AG09319 (cell line): Measurements from ENCODE around the gene TUBGCP6.
A peak's percentile ranks its signal among the peaks of the same experiment; 100 is the strongest.

Experiments
- DNase-seq: peaks from one replicate; pipeline ENCODE4 v3.0.0-alpha.2; 2010; ENCODE audit warnings: low read depth; ENCODE audit errors: extremely low read depth
- CTCF ChIP-seq: IDR thresholded peaks from 2 replicates; pipeline ENCODE4 v1.5.1; 2011; ENCODE audit warnings: low read depth, mild to moderate bottlenecking, inconsistent platforms, low read length, moderate library complexity

The TUBGCP6 gene

GRCh38 chr22:50246242-50247175 lies 1.7 kb upstream of the TUBGCP6 start:
- DNase-seq: no peak
- no peak for TF ChIP-seq CTCF

- DNase-seq: no peak
- TF ChIP-seq CTCF: no peak
Measured at GRCh38 chr22:50245214-50246072, 620 bp upstream of the TUBGCP6 start.

GRCh38 chr22:50243685-50244419 lies 971 bp downstream of the TUBGCP6 start:
- TF ChIP-seq CTCF: no peak
- no peak for DNase-seq

GRCh38 chr22:50242406-50242949 lies 2.3 kb downstream of the TUBGCP6 start:
- DNase-seq: no peak
- no peak for TF ChIP-seq CTCF

GRCh38 chr22:50238755-50239154 lies 6.1 kb downstream of the TUBGCP6 start:
- no peak for DNase-seq
- no peak for TF ChIP-seq CTCF

- peak; percentile 31 for TF ChIP-seq CTCF
Measured at GRCh38 chr22:50236731-50237409, 8.0 kb downstream of the TUBGCP6 start.

More at GRCh38 chr22:50236731-50237409, 8.0 kb downstream of the TUBGCP6 start:
- DNase-seq: no peak
